GM12878 (cell line): ENCODE results near the gene HERC2. TPM values are rescaled to one million over a fixed set of nuclear protein-coding genes. Genes with fewer than 3 reads are reported as not detected.
"Not testable (repeated sequence)": the region's sequence is repeated elsewhere in the genome, so short reads cannot be mapped to it uniquely, and the experiment has no call there.

ENCODE experiments used
- ATAC-seq: fragments of 200-7000 bp; cut with Tn5 transposase; 3 replicates; pipeline ENCODE4 v1.9.1; 2020; ENCODE audit warnings: mild to moderate bottlenecking, moderate library complexity
- BruUV-seq: library from RNA; stranded (reverse); fragments of 400-500 nt; replicated peaks from 2 replicates; lab custom pipeline; 2021; lab: Mats Ljungman, UMichigan
- CTCF ChIA-PET: fragments of 300-600 bp; sonication (Branson Sonifier 250); formaldehyde crosslinking; extraction: SDS; loops from one replicate; lab custom pipeline; 2021; ENCODE audit warnings: inconsistent platforms; lab: Yijun Ruan, JAX
- POLR2A ChIA-PET: fragments of 350-600 bp; formaldehyde crosslinking; extraction: SDS; loops from one replicate; lab custom pipeline; 2021; ENCODE audit warnings: inconsistent platforms; lab: Charles Lee
- RAD21 ChIA-PET: fragments of 300-600 bp; sonication (Branson Sonifier 250); formaldehyde crosslinking; loops from one replicate; lab custom pipeline; 2023; ENCODE audit warnings: antibody characterized with exemption; ENCODE audit not compliant: unreplicated experiment; lab: Charles Lee
- SMC1A ChIA-PET: fragments of 300-600 bp; sonication (Branson Sonifier 250); formaldehyde crosslinking; loops from one replicate; lab custom pipeline; 2023; ENCODE audit not compliant: unreplicated experiment, uncharacterized antibody; lab: Charles Lee
- DNase-seq: peaks from one replicate; pipeline ENCODE4 v3.0.0-alpha.2; 2011; ENCODE audit warnings: low read depth, low spot score
- FAIRE-seq: peaks from 3 replicates; lab custom pipeline; 2011; peaks lifted over from hg19 to GRCh38; lab: Jason Lieb, UNC
- H2AFZ ChIP-seq: 2 replicates; pipeline ENCODE4 v1.6.0; 2011; ENCODE audit warnings: low read depth, low read length, control low read depth; ENCODE audit not compliant: control insufficient read depth
- H3K27ac ChIP-seq: 2 replicates; pipeline ENCODE4 v1.5.1; 2011; ENCODE audit warnings: control low read depth; ENCODE audit not compliant: control insufficient read depth, insufficient read depth
- H3K27me3 ChIP-seq, 2 experiments: replicated peaks in 1 of 2; 2 replicates each; pipeline versions ENCODE4 v1.6.0 to v1.6.1; 2011; ENCODE audit warnings: low read length in 1 of 2; ENCODE audit not compliant: control insufficient read depth in 2 of 2, insufficient read depth in 2 of 2
- H3K36me3 ChIP-seq, 2 experiments: 2 replicates each; pipeline ENCODE4 v1.5.1; 2011; ENCODE audit warnings: low read length in 1 of 2; ENCODE audit not compliant: control insufficient read depth in 2 of 2, insufficient read depth in 2 of 2
- H3K4me1 ChIP-seq: 2 replicates; pipeline ENCODE4 v1.6.1; 2011; ENCODE audit warnings: mild to moderate bottlenecking, low read length, moderate library complexity, mixed read lengths; ENCODE audit not compliant: control insufficient read depth, insufficient read depth
- H3K4me2 ChIP-seq: 2 replicates; pipeline ENCODE4 v1.6.0; 2011; ENCODE audit warnings: control low read depth; ENCODE audit not compliant: control insufficient read depth, insufficient read depth
- H3K4me3 ChIP-seq: fragments of 200-600 bp; sonication (generic); 2 replicates; pipeline ENCODE4 v1.5.1; 2016
- H3K79me2 ChIP-seq: 2 replicates; pipeline ENCODE4 v1.6.0; 2011; ENCODE audit warnings: low read length; ENCODE audit not compliant: control insufficient read depth, insufficient read depth
- H3K9ac ChIP-seq: 2 replicates; pipeline ENCODE4 v1.8.0; 2011; ENCODE audit warnings: low read length, control low read depth, mixed read lengths; ENCODE audit not compliant: control insufficient read depth, insufficient read depth
- H3K9me3 ChIP-seq: replicated peaks from 3 replicates; pipeline ENCODE4 v1.5.1; 2011; ENCODE audit warnings: mild to moderate bottlenecking, low read length; ENCODE audit not compliant: control insufficient read depth, insufficient read depth
- H4K20me1 ChIP-seq: 2 replicates; pipeline ENCODE4 v1.6.0; 2011; ENCODE audit not compliant: control insufficient read depth, insufficient read depth
- WGBS: methylation state at CpG from one replicate; pipeline ENCODE4 v1.1.6; 2016; ENCODE audit warnings: low lambda C conversion rate; ENCODE audit not compliant: insufficient replicate concordance, insufficient coverage; ENCODE audit errors: missing lambda C conversion rate; 5-methylcytosine and 5-hydroxymethylcytosine counted together
- in situ Hi-C: fragments of 300-500 bp; cut with MboI; formaldehyde crosslinking; loops from 9 replicates; pipeline ENCODE4 v1.14.3; 2018; ENCODE audit warnings: mixed read lengths
- intact Hi-C: fragments of 100-400 bp; cut with micrococcal nuclease; formaldehyde crosslinking; loops from one replicate; pipeline ENCODE4 v1.14.2; 2022; ENCODE audit not compliant: unreplicated experiment
- polyA plus RNA-seq, 11 experiments: library from polyadenylated mRNA; depleted of rRNA in 4 of 11; unstranded in 6 of 11; stranded (reverse) in 5 of 11; fragments of >200 nt; fragmentation: Nextera tagmentation in 4 of 11; fragmentation: Illumina TruSeq in 1 of 11; extraction: Ambion mirVana in 4 of 11; extraction: Trizol in 1 of 11; gene quantifications; 1 replicate in 1 of 11; 2 replicates in 10 of 11; pipeline versions ENCODE4 v1.2.1 to v1.2.3, GENCODE V29; 2011 to 2016; ENCODE audit warnings: inconsistent platforms in 2 of 11, missing spikeins in 2 of 11, low read depth in 1 of 11
- total RNA-seq, 4 experiments: library from RNA; depleted of rRNA in 3 of 4; stranded (reverse); fragments of >200 nt in 3 of 4; fragmentation: Illumina TruSeq in 1 of 4; extraction: Trizol in 1 of 4; gene quantifications; 2 replicates each; pipeline versions ENCODE4 v1.2.1 to v1.2.3, GENCODE V29; 2013 to 2021

HERC2 gene
- total and polyA plus RNA-seq, 10 of the 15 experiments (the other 5 are each of a cell fraction or from before 2014, with no cell fraction given) = 6.1 to 39.0 (median 24.0) TPM

GRCh38 chr15:28222612-28223011 is 99.4 kb downstream of the HERC2 start:
- BruUV-seq, H3K79me2 ChIP-seq, DNase-seq, H2AFZ ChIP-seq, SMC1A ChIA-PET, H3K9ac ChIP-seq, POLR2A ChIA-PET, H3K27ac ChIP-seq, H3K27me3 ChIP-seq, ATAC-seq, H3K4me1 ChIP-seq, H4K20me1 ChIP-seq, H3K4me3 ChIP-seq, H3K36me3 ChIP-seq, H3K4me2 ChIP-seq, RAD21 ChIA-PET, in situ Hi-C loops, H3K9me3 ChIP-seq, CTCF ChIA-PET, FAIRE-seq, intact Hi-C loops: not testable (repeated sequence)
- 95% methylated on average over 7 of the region's 7 CpGs for WGBS

- H3K36me3 ChIP-seq, ATAC-seq, H3K27me3 ChIP-seq, intact Hi-C loops, POLR2A ChIA-PET, H3K4me2 ChIP-seq, H3K9ac ChIP-seq, SMC1A ChIA-PET, H3K9me3 ChIP-seq, H3K4me3 ChIP-seq, H2AFZ ChIP-seq, H4K20me1 ChIP-seq, FAIRE-seq, H3K79me2 ChIP-seq, H3K4me1 ChIP-seq, CTCF ChIA-PET, H3K27ac ChIP-seq, RAD21 ChIA-PET, BruUV-seq, in situ Hi-C loops, DNase-seq: not testable (repeated sequence)
- 98% methylated on average over 3 of the region's 4 CpGs for WGBS
Observed at GRCh38 chr15:28221696-28222095, 100.3 kb downstream of the HERC2 start.
